ENCODE measurements around the gene CDC73. TPM values are rescaled to one million over a fixed set of nuclear protein-coding genes. Genes with fewer than 3 reads are reported as not detected.

Gene CDC73
- total RNA-seq, 1 donor from 2014 or later = 25.6 TPM

- no peaks in the 10 kb centered on the region for H3K27me3 ChIP-seq (ENCODE audit: control insufficient read depth in 3 of 3, insufficient read depth in 3 of 3, low read length in 3 of 3)
- H3K4me1 ChIP-seq (ENCODE audit: control insufficient read depth in 3 of 3, insufficient read depth in 3 of 3, low read length in 3 of 3) = no peaks in the 10 kb centered on the region
- H3K27ac ChIP-seq (ENCODE audit: low read depth, low read length) = no peak overlapping the region
- H3K9me3 ChIP-seq (ENCODE audit: control insufficient read depth in 3 of 3, low read length in 3 of 3) = no peaks in the 10 kb centered on the region
- H3K36me3 ChIP-seq (ENCODE audit: control insufficient read depth in 3 of 3, insufficient read depth in 3 of 3, low read length in 3 of 3) = peaks cover 3 to 17% (median 10%) of the 10 kb centered on the region in 3 donors
- H3K4me3 ChIP-seq (ENCODE audit: low read length in 3 of 3) = no peak overlapping the region
- no peak overlapping the region for H3K9ac ChIP-seq (ENCODE audit: low read depth in 1 of 3, low read length in 3 of 3)
Observed at GRCh38 chr1:193237381-193237978, 115.6 kb downstream of the CDC73 start.

- H3K36me3 ChIP-seq (ENCODE audit: control insufficient read depth in 3 of 3, insufficient read depth in 3 of 3, low read length in 3 of 3) = peaks cover 3 to 16% (median 10%) of the 10 kb centered on the region in 3 donors
- no peak overlapping the region for H3K4me3 ChIP-seq (ENCODE audit: low read length in 3 of 3)
- no peaks in the 10 kb centered on the region for H3K4me1 ChIP-seq (ENCODE audit: control insufficient read depth in 3 of 3, insufficient read depth in 3 of 3, low read length in 3 of 3)
- H3K9ac ChIP-seq (ENCODE audit: low read depth in 1 of 3, low read length in 3 of 3) = no peak overlapping the region
- H3K27me3 ChIP-seq (ENCODE audit: control insufficient read depth in 3 of 3, insufficient read depth in 3 of 3, low read length in 3 of 3) = no peaks in the 10 kb centered on the region
- no peak overlapping the region for H3K27ac ChIP-seq (ENCODE audit: low read depth, low read length)
- no peaks in the 10 kb centered on the region for H3K9me3 ChIP-seq (ENCODE audit: control insufficient read depth in 3 of 3, low read length in 3 of 3)
Observed at GRCh38 chr1:193240609-193241008, 118.8 kb downstream of the CDC73 start.

- Histone ChIP-seq H3K27me3 (ENCODE audit: control insufficient read depth in 3 of 3, insufficient read depth in 3 of 3, low read length in 3 of 3) (no peaks in the 10 kb centered on the region), H3K36me3 (ENCODE audit: control insufficient read depth in 3 of 3, insufficient read depth in 3 of 3, low read length in 3 of 3) (peaks cover 0 to 11% (median 4%) of the 10 kb centered on the region in 3 donors), H3K9ac (ENCODE audit: low read depth in 1 of 3, low read length in 3 of 3) (no peak overlapping the region), H3K4me1 (ENCODE audit: control insufficient read depth in 3 of 3, insufficient read depth in 3 of 3, low read length in 3 of 3) (no peaks in the 10 kb centered on the region), H3K27ac (ENCODE audit: low read depth, low read length) (no peak overlapping the region), H3K9me3 (ENCODE audit: control insufficient read depth in 3 of 3, low read length in 3 of 3) (no peaks in the 10 kb centered on the region), H3K4me3 (ENCODE audit: low read length in 3 of 3) (no peak overlapping the region)
Observed at GRCh38 chr1:193241132-193241827, 119.4 kb downstream of the CDC73 start.

- Histone ChIP-seq H3K27ac (ENCODE audit: low read depth, low read length) (no peak overlapping the region), H3K4me3 (ENCODE audit: low read length in 3 of 3) (no peak overlapping the region), H3K27me3 (ENCODE audit: control insufficient read depth in 3 of 3, insufficient read depth in 3 of 3, low read length in 3 of 3) (no peaks in the 10 kb centered on the region), H3K36me3 (ENCODE audit: control insufficient read depth in 3 of 3, insufficient read depth in 3 of 3, low read length in 3 of 3) (peaks cover 0 to 11% (median 4%) of the 10 kb centered on the region in 3 donors), H3K9ac (ENCODE audit: low read depth in 1 of 3, low read length in 3 of 3) (no peak overlapping the region), H3K9me3 (ENCODE audit: control insufficient read depth in 3 of 3, low read length in 3 of 3) (no peaks in the 10 kb centered on the region), H3K4me1 (ENCODE audit: control insufficient read depth in 3 of 3, insufficient read depth in 3 of 3, low read length in 3 of 3) (no peaks in the 10 kb centered on the region)
Observed at GRCh38 chr1:193242000-193242399, 120.2 kb downstream of the CDC73 start.

- Histone ChIP-seq H3K27me3 (ENCODE audit: control insufficient read depth in 3 of 3, insufficient read depth in 3 of 3, low read length in 3 of 3) (no peaks in the 10 kb centered on the region), H3K4me3 (ENCODE audit: low read length in 3 of 3) (no peak overlapping the region), H3K36me3 (ENCODE audit: control insufficient read depth in 3 of 3, insufficient read depth in 3 of 3, low read length in 3 of 3) (peaks cover 2 to 19% (median 16%) of the 10 kb centered on the region in 3 donors), H3K4me1 (ENCODE audit: control insufficient read depth in 3 of 3, insufficient read depth in 3 of 3, low read length in 3 of 3) (no peaks in the 10 kb centered on the region), H3K27ac (ENCODE audit: low read depth, low read length) (no peak overlapping the region), H3K9me3 (ENCODE audit: control insufficient read depth in 3 of 3, low read length in 3 of 3) (no peaks in the 10 kb centered on the region), H3K9ac (ENCODE audit: low read depth in 1 of 3, low read length in 3 of 3) (no peak overlapping the region)
Observed at GRCh38 chr1:193249187-193249586, 127.4 kb downstream of the CDC73 start.

GRCh38 chr1:193251950-193252349 is 130.1 kb downstream of the CDC73 start:
- H3K27me3 ChIP-seq (ENCODE audit: control insufficient read depth in 3 of 3, insufficient read depth in 3 of 3, low read length in 3 of 3) = no peaks in the 10 kb centered on the region
- H3K9ac ChIP-seq (ENCODE audit: low read depth in 1 of 3, low read length in 3 of 3) = no peak overlapping the region
- no peaks in the 10 kb centered on the region for H3K4me1 ChIP-seq (ENCODE audit: control insufficient read depth in 3 of 3, insufficient read depth in 3 of 3, low read length in 3 of 3)
- H3K4me3 ChIP-seq (ENCODE audit: low read length in 3 of 3) = no peak overlapping the region
- H3K9me3 ChIP-seq (ENCODE audit: control insufficient read depth in 3 of 3, low read length in 3 of 3) = no peaks in the 10 kb centered on the region
- peaks cover 2 to 19% (median 16%) of the 10 kb centered on the region in 3 donors for H3K36me3 ChIP-seq (ENCODE audit: control insufficient read depth in 3 of 3, insufficient read depth in 3 of 3, low read length in 3 of 3)
- H3K27ac ChIP-seq (ENCODE audit: low read depth, low read length) = no peak overlapping the region

- H3K9ac ChIP-seq (ENCODE audit: low read depth in 1 of 3, low read length in 3 of 3) = no peak overlapping the region
- no peaks in the 10 kb centered on the region for H3K4me1 ChIP-seq (ENCODE audit: control insufficient read depth in 3 of 3, insufficient read depth in 3 of 3, low read length in 3 of 3)
- H3K27ac ChIP-seq (ENCODE audit: low read depth, low read length) = no peak overlapping the region
- no peaks in the 10 kb centered on the region for H3K9me3 ChIP-seq (ENCODE audit: control insufficient read depth in 3 of 3, low read length in 3 of 3)
- H3K36me3 ChIP-seq (ENCODE audit: control insufficient read depth in 3 of 3, insufficient read depth in 3 of 3, low read length in 3 of 3) = peaks cover 0 to 6% (median 0%) of the 10 kb centered on the region in 3 donors
- no peaks in the 10 kb centered on the region for H3K27me3 ChIP-seq (ENCODE audit: control insufficient read depth in 3 of 3, insufficient read depth in 3 of 3, low read length in 3 of 3)
- no peak overlapping the region for H3K4me3 ChIP-seq (ENCODE audit: low read length in 3 of 3)
Observed at GRCh38 chr1:193256019-193256418, 134.2 kb downstream of the CDC73 start.

- Histone ChIP-seq H3K9me3 (ENCODE audit: control insufficient read depth in 3 of 3, low read length in 3 of 3) (no peaks in the 10 kb centered on the region), H3K36me3 (ENCODE audit: control insufficient read depth in 3 of 3, insufficient read depth in 3 of 3, low read length in 3 of 3) (peaks cover 0 to 6% (median 0%) of the 10 kb centered on the region in 3 donors), H3K27me3 (ENCODE audit: control insufficient read depth in 3 of 3, insufficient read depth in 3 of 3, low read length in 3 of 3) (no peaks in the 10 kb centered on the region), H3K4me3 (ENCODE audit: low read length in 3 of 3) (no peak overlapping the region), H3K9ac (ENCODE audit: low read depth in 1 of 3, low read length in 3 of 3) (no peak overlapping the region), H3K27ac (ENCODE audit: low read depth, low read length) (no peak overlapping the region), H3K4me1 (ENCODE audit: control insufficient read depth in 3 of 3, insufficient read depth in 3 of 3, low read length in 3 of 3) (no peaks in the 10 kb centered on the region)
Observed at GRCh38 chr1:193259636-193260035, 137.8 kb downstream of the CDC73 start.

GRCh38 chr1:193260056-193260745 is 138.4 kb downstream of the CDC73 start:
- no peaks in the 10 kb centered on the region for H3K4me1 ChIP-seq (ENCODE audit: control insufficient read depth in 3 of 3, insufficient read depth in 3 of 3, low read length in 3 of 3)
- H3K4me3 ChIP-seq (ENCODE audit: low read length in 3 of 3) = no peak overlapping the region
- no peak overlapping the region for H3K9ac ChIP-seq (ENCODE audit: low read depth in 1 of 3, low read length in 3 of 3)
- no peaks in the 10 kb centered on the region for H3K9me3 ChIP-seq (ENCODE audit: control insufficient read depth in 3 of 3, low read length in 3 of 3)
- peaks cover 0 to 6% (median 0%) of the 10 kb centered on the region in 3 donors for H3K36me3 ChIP-seq (ENCODE audit: control insufficient read depth in 3 of 3, insufficient read depth in 3 of 3, low read length in 3 of 3)
- no peak overlapping the region for H3K27ac ChIP-seq (ENCODE audit: low read depth, low read length)
- H3K27me3 ChIP-seq (ENCODE audit: control insufficient read depth in 3 of 3, insufficient read depth in 3 of 3, low read length in 3 of 3) = no peaks in the 10 kb centered on the region

- Histone ChIP-seq H3K9me3 (ENCODE audit: control insufficient read depth in 3 of 3, low read length in 3 of 3) (no peaks in the 10 kb centered on the region), H3K4me3 (ENCODE audit: low read length in 3 of 3) (no peak overlapping the region), H3K27me3 (ENCODE audit: control insufficient read depth in 3 of 3, insufficient read depth in 3 of 3, low read length in 3 of 3) (no peaks in the 10 kb centered on the region), H3K9ac (ENCODE audit: low read depth in 1 of 3, low read length in 3 of 3) (no peak overlapping the region), H3K36me3 (ENCODE audit: control insufficient read depth in 3 of 3, insufficient read depth in 3 of 3, low read length in 3 of 3) (peaks cover 0 to 6% (median 0%) of the 10 kb centered on the region in 3 donors), H3K27ac (ENCODE audit: low read depth, low read length) (no peak overlapping the region), H3K4me1 (ENCODE audit: control insufficient read depth in 3 of 3, insufficient read depth in 3 of 3, low read length in 3 of 3) (no peaks in the 10 kb centered on the region)
Observed at GRCh38 chr1:193260896-193261295, 139.1 kb downstream of the CDC73 start.

Measured in skeletal muscle tissue (tissue), 4 donors.